Measurements from ENCODE around the gene DBT. TPM values are rescaled to one million over a fixed set of nuclear protein-coding genes. Genes with fewer than 3 reads are reported as not detected.
"Not testable (repeated sequence)": the region's sequence is repeated elsewhere in the genome, so short reads cannot be mapped to it uniquely, and the experiment has no call there.

Gene DBT
- total RNA-seq (2021), result 16.8 and 18.1 TPM in 2 replicates
- percentile 82 among the genes with signal in this experiment for Bru-seq, nascent RNA
- BruChase-seq, experiment 1, labeled RNA remaining after a 2-hour chase, result percentile 79 among the genes with signal in this experiment
- BruChase-seq, experiment 2, labeled RNA remaining after a 6-hour chase, result percentile 82 among the genes with signal in this experiment
- long read RNA-seq, full-length matches to known transcripts, result 8 of 16 reads
- long read RNA-seq, partial matches to known transcripts, result 4 of 16 reads
- long read RNA-seq, other reads (novel, unspliced or antisense), result 4 of 16 reads

- ChIA-PET POLR2A (ENCODE audit: low non-redundant PET) (interaction anchor here (0.5 to 1.0 kb wide), 3 partner anchors 16 to 313 kb away, joined by 5 to 7 read pairs (median 5); partner anchors contain the start of gene RTCA), CTCF (no interaction called here)
- peaks cover 9% of the 10 kb centered on the region for H3K4me1 ChIP-seq (ENCODE audit: insufficient read depth, low read length, poor library complexity, severe bottlenecking)
- peak within 1 kb of the TSS; percentile 66 for H3K4me3 ChIP-seq (ENCODE audit: low read depth, low read length, poor library complexity, severe bottlenecking)
- peak; percentile 99 for DNase-seq (ENCODE audit: low spot score)
- TF ChIP-seq EZH2 (IDR thresholded peaks at IDR 0.05; ENCODE audit: borderline replicate concordance, low read depth, low read length, poor library complexity, severe bottlenecking) (no peak), CTCF (conservative IDR thresholded peaks at IDR 0.05; ENCODE audit: low read depth, low read length) (no peak)
- no TSS peak for BruUV-seq (replicated peaks)
- no peaks in the 10 kb centered on the region for H3K36me3 ChIP-seq (ENCODE audit: insufficient read depth, low read length, poor library complexity, severe bottlenecking)
- H3K9me3 ChIP-seq (ENCODE audit: low read depth, low read length, poor library complexity, severe bottlenecking), result no peaks in the 10 kb centered on the region
- intact Hi-C loops (cut with micrococcal nuclease; ENCODE audit: unreplicated experiment), result no loop called here
- no peaks in the 10 kb centered on the region for H3K27me3 ChIP-seq (replicated peaks; ENCODE audit: insufficient read depth, low read depth, low read length, poor library complexity)
- peak within 1 kb of the TSS; percentile 90 for H3K27ac ChIP-seq (ENCODE audit: low read depth, low read length, poor library complexity, severe bottlenecking)
These were observed at the start of gene DBT for GRCh38 chr1:100249537-100250257. DBT (minus strand) TSS chr1:100249834; CDS start chr1:100249820, 14 bp downstream.

- no peak for DNase-seq (ENCODE audit: low spot score)
- ChIA-PET POLR2A (ENCODE audit: low non-redundant PET) (no interaction called here), CTCF (no interaction called here)
- H3K4me3 ChIP-seq (ENCODE audit: low read depth, low read length, poor library complexity, severe bottlenecking), result no peak overlapping the region
- intact Hi-C loops (cut with micrococcal nuclease; ENCODE audit: unreplicated experiment), result no loop called here
- no peaks in the 10 kb centered on the region for H3K27me3 ChIP-seq (replicated peaks; ENCODE audit: insufficient read depth, low read depth, low read length, poor library complexity)
- no TSS peak for BruUV-seq (replicated peaks)
- no peaks in the 10 kb centered on the region for H3K4me1 ChIP-seq (ENCODE audit: insufficient read depth, low read length, poor library complexity, severe bottlenecking)
- no peak for TF ChIP-seq EZH2 (IDR thresholded peaks at IDR 0.05; ENCODE audit: borderline replicate concordance, low read depth, low read length, poor library complexity, severe bottlenecking)
- no peak for TF ChIP-seq CTCF (conservative IDR thresholded peaks at IDR 0.05; ENCODE audit: low read depth, low read length)
- H3K9me3 ChIP-seq (ENCODE audit: low read depth, low read length, poor library complexity, severe bottlenecking), result no peaks in the 10 kb centered on the region
- no peak overlapping the region for H3K27ac ChIP-seq (ENCODE audit: low read depth, low read length, poor library complexity, severe bottlenecking)
- no peaks in the 10 kb centered on the region for H3K36me3 ChIP-seq (ENCODE audit: insufficient read depth, low read length, poor library complexity, severe bottlenecking)
These were observed 48.9 kb upstream of the DBT start for GRCh38 chr1:100298512-100298911.

- H3K36me3 ChIP-seq (ENCODE audit: insufficient read depth, low read length, poor library complexity, severe bottlenecking); intact Hi-C loops (cut with micrococcal nuclease; ENCODE audit: unreplicated experiment); BruUV-seq (replicated peaks); H3K4me1 ChIP-seq (ENCODE audit: insufficient read depth, low read length, poor library complexity, severe bottlenecking); H3K4me3 ChIP-seq (ENCODE audit: low read depth, low read length, poor library complexity, severe bottlenecking); CTCF ChIA-PET; DNase-seq (ENCODE audit: low spot score); H3K27ac ChIP-seq (ENCODE audit: low read depth, low read length, poor library complexity, severe bottlenecking); H3K9me3 ChIP-seq (ENCODE audit: low read depth, low read length, poor library complexity, severe bottlenecking); H3K27me3 ChIP-seq (replicated peaks; ENCODE audit: insufficient read depth, low read depth, low read length, poor library complexity); POLR2A ChIA-PET (ENCODE audit: low non-redundant PET): not testable (repeated sequence)
These were observed 47.4 kb upstream of the DBT start for GRCh38 chr1:100296997-100297396.
